ENCODE measurements around the gene IFNA13. TPM values are rescaled to one million over a fixed set of nuclear protein-coding genes. Genes with fewer than 3 reads are reported as not detected.

The IFNA13 gene
- total and polyA plus RNA-seq, 9 of the 15 experiments (the other 6 are each of a cell fraction or from before 2014, with no cell fraction given) = not detected

DNA sequence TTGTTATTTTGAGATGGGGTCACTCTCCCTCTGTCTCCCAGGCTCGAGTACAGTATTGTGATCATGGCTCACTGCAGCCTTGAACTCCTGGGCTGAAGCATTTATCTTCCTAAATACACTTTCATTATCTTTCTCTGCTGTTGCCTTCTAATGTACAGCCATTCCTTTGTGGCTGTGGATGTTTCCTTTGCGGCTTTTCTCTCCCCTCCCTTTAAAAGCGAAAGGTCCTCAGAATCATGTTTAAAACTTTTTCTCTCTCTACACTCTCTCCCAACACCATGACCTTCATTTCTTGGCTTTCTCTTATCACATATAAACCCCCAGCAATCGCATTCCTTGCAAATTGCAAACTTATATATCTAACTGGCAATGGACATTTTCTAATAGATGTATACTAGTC lies 15.8 kb upstream of the IFNA13 start:
- Histone ChIP-seq H3K36me3 (ENCODE audit: control insufficient read depth, insufficient read depth, low read length) (no peaks in the 10 kb centered on the region), H3K9me3 (replicated peaks; ENCODE audit: control insufficient read depth, insufficient read depth, low read depth, low read length) (no peaks in the 10 kb centered on the region), H2AFZ (ENCODE audit: low read depth, low read length) (no peak overlapping the region), H3K4me3 (no peak overlapping the region), H3K79me2 (ENCODE audit: control insufficient read depth, insufficient read depth, low read length) (no peaks in the 10 kb centered on the region), H3K4me1 (replicated peaks in 1 of 2; ENCODE audit: control insufficient read depth in 2 of 2, insufficient read depth in 2 of 2, low read length in 2 of 2) (no peaks in the 10 kb centered on the region), H4K20me1 (replicated peaks; ENCODE audit: control insufficient read depth, insufficient read depth, low read length) (no peaks in the 10 kb centered on the region), H3K9me1 (ENCODE audit: control insufficient read depth, insufficient read depth, low read length) (no peaks in the 10 kb centered on the region), H3K27me3 (ENCODE audit: control insufficient read depth in 2 of 2, insufficient read depth in 2 of 2, low read length in 2 of 2) (no peaks in the 10 kb centered on the region), H3K27ac (ENCODE audit: extremely low read depth, low read depth, low read length) (no peak overlapping the region), H3K4me2 (ENCODE audit: insufficient read depth, low read length) (no peak overlapping the region), H3K9ac (ENCODE audit: insufficient read depth in 1 of 2, low read depth in 2 of 2, low read length in 2 of 2) (no peak overlapping the region)
- POLR2A ChIA-PET = no interaction called here
- FAIRE-seq (no peak), ATAC-seq (no peak), DNase-seq (ENCODE audit: extremely low read depth in 1 of 4, low spot score in 3 of 4) (no peak)
- WGBS (ENCODE audit: insufficient coverage, low coverage, missing lambda C conversion rate) = no CpG with 5 or more reads among the region's 4 CpGs
- intact Hi-C loops (cut with micrococcal nuclease) (no loop called here), in situ Hi-C loops (cut with MboI) (no loop called here)
- TF ChIP-seq SRF (CRISPR knock-in tag; IDR thresholded peaks at IDR 0.05) (no peak), COPS2 (conservative IDR thresholded peaks at IDR 0.05) (no peak), PPARD (CRISPR knock-in tag; IDR thresholded peaks at IDR 0.05) (no peak), RAD21 (CRISPR knock-in tag; conservative IDR thresholded peaks at IDR 0.05 in 1 of 2, IDR thresholded peaks at IDR 0.05 in 1 of 2) (no peak), ZNF175 (CRISPR knock-in tag; IDR thresholded peaks at IDR 0.05; ENCODE audit: low read depth) (no peak), PRPF4 (IDR thresholded peaks at IDR 0.05; ENCODE audit: insufficient read depth, low read depth, low read length, poor library complexity, severe bottlenecking) (no peak), CHD4 (IDR thresholded peaks at IDR 0.05; ENCODE audit: insufficient read depth, insufficient replicate concordance, low read depth, low read length, poor library complexity, severe bottlenecking) (no peak), ARHGAP35 (IDR thresholded peaks at IDR 0.05; ENCODE audit: partially characterized antibody) (no peak), ATF7 (IDR thresholded peaks at IDR 0.05) (no peak), MAZ (CRISPR knock-in tag; conservative IDR thresholded peaks at IDR 0.05 in 1 of 2, IDR thresholded peaks at IDR 0.05 in 1 of 2) (no peak), ZNF41 (CRISPR knock-in tag; conservative IDR thresholded peaks at IDR 0.05) (no peak), FOXM1 (IDR thresholded peaks at IDR 0.05; ENCODE audit: low read depth) (no peak), FOXM1 (CRISPR knock-in tag; IDR thresholded peaks at IDR 0.05; ENCODE audit: low read depth) (no peak), ZNF143 (CRISPR knock-in tag; IDR thresholded peaks at IDR 0.05) (no peak), ARID2 (IDR thresholded peaks at IDR 0.05) (no peak)
- TF ChIP-seq, protein P1, sequence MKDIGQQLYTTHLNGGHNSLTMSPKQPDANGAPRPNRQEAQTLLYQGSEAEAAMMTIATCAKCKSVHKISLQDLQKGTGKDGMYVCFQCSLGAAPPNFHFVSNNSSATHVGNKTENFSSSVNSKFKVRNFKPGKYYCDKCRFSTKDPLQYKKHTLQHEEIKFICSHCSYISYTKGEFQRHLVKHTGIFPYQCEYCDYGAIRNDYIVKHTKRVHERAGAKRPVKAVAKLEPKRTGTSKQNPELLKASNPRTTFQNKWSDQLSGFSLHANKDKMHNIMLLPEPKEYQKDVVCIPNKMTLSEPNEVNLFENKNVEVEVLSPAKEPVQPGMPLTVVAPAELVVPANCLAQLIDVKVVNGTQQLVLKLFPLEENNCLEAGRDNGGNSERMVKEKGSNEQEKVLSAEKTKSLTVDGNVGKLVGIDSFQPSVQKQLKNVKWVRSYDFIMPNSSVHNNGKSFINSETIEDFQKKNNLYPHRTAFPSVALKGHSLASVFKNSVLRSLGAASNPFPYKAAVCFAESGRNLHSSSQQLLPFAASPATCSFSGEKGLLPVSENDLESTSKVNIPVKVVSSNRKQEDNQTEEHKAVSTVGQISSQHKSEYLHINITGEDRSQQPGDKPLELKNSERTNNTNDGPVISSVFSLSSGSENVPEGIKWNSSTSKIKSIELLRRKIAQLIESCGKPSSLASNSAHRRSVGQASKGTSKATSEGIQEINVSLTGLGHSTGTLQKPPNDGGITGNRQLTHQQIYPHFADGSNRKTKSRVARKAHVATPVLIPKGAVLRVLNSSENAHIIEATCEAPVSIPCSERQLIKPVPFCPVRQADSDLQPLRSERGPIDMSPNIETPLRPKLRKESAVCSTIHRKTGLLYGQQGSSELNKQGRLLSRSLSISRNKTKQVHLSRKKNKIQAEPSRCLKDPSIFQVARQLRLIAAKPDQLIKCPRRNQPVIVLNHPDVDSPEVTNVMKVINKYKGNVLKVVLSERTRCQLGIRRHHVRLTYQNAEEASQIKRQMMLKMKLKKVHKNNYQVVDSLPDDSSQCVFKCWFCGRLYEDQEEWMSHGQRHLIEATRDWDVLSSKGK (CRISPR knock-in tag; IDR thresholded peaks at IDR 0.05) = no peak
- no TSS peak for BruUV-seq (replicated peaks)
- CTCF ChIA-PET (ENCODE audit: low intra/inter-chr PET ratio) = no interaction called here

All from K562 (cell line).